Upper lobe of right lung (tissue), 1 donor: ENCODE data around the gene TBC1D1. TPM values are rescaled to one million over a fixed set of nuclear protein-coding genes. Genes with fewer than 3 reads are reported as not detected.

ENCODE experiments used
- ATAC-seq: fragments of 200-7000 bp; cut with Tn5 transposase; one replicate; pipeline ENCODE4 v1.9.1; 2020; ENCODE audit warnings: mild to moderate bottlenecking, moderate library complexity
- DNase-seq: peaks from one replicate; pipeline ENCODE4 v3.0.0-alpha.2; 2020
- H3K27ac ChIP-seq: fragments of 200-600 bp; one replicate; pipeline ENCODE4 v1.8.0; 2022
- H3K27me3 ChIP-seq: fragments of 200-600 bp; one replicate; pipeline ENCODE4 v1.8.0; 2022; ENCODE audit warnings: mild to moderate bottlenecking
- H3K36me3 ChIP-seq: fragments of 200-600 bp; one replicate; pipeline ENCODE4 v1.8.0; 2022
- H3K4me1 ChIP-seq: fragments of 200-600 bp; one replicate; pipeline ENCODE4 v1.8.0; 2022
- H3K4me3 ChIP-seq: fragments of 200-600 bp; one replicate; pipeline ENCODE4 v1.8.0; 2022; ENCODE audit warnings: mild to moderate bottlenecking
- H3K9me3 ChIP-seq: fragments of 200-600 bp; one replicate; pipeline ENCODE4 v1.8.0; 2022
- CTCF ChIP-seq: fragments of 200-600 bp; IDR thresholded peaks from one replicate; pipeline ENCODE4 v1.8.0; 2022; ENCODE audit warnings: antibody characterized with exemption
- intact Hi-C: fragments of 100-400 bp; cut with DNase I; formaldehyde crosslinking; loops from one replicate; pipeline ENCODE4 v1.11.0; 2022
- total RNA-seq: library from RNA; stranded (reverse); fragmentation: NEBNext Ultra II Directional; extraction: Animal tissue kit (Norgen Biotek cat#: 25700); gene quantifications from one replicate; pipeline ENCODE4 v1.2.1, GENCODE V29; 2021
- donor health status: DM: no; HTN: yes; CAD: no; lungs with severe emphysema.

TBC1D1 gene
- total RNA-seq, 1 donor from 2014 or later, result 61.9 TPM

GRCh38 chr4:38162240-38162784 is 271.4 kb downstream of the TBC1D1 start:
- no peak overlapping the region for H3K27ac ChIP-seq
- H3K36me3 ChIP-seq, result no peaks in the 10 kb centered on the region
- DNase-seq (no peak), ATAC-seq (peak; percentile 10)
- no peaks in the 10 kb centered on the region for H3K4me1 ChIP-seq
- H3K4me3 ChIP-seq, result no peak overlapping the region
- H3K27me3 ChIP-seq, result no peaks in the 10 kb centered on the region
- no peaks in the 10 kb centered on the region for H3K9me3 ChIP-seq
- no peak for TF ChIP-seq CTCF
- intact Hi-C loops, result loop anchor here (10.0 kb wide), 1 partner anchor 98 kb away; no protein-coding TSS in a partner anchor

GRCh38 chr4:38163216-38164006 is 272.5 kb downstream of the TBC1D1 start:
- H3K4me1 ChIP-seq, result no peaks in the 10 kb centered on the region
- no peak overlapping the region for H3K27ac ChIP-seq
- no peaks in the 10 kb centered on the region for H3K9me3 ChIP-seq
- no peak for ATAC-seq
- TF ChIP-seq CTCF, result no peak
- no peak overlapping the region for H3K4me3 ChIP-seq
- no peak for DNase-seq
- intact Hi-C loops, result loop anchor here (10.0 kb wide), 1 partner anchor 99 kb away; no protein-coding TSS in a partner anchor
- H3K27me3 ChIP-seq, result no peaks in the 10 kb centered on the region
- no peaks in the 10 kb centered on the region for H3K36me3 ChIP-seq

GRCh38 chr4:38164346-38164745 is 273.5 kb downstream of the TBC1D1 start:
- intact Hi-C loops, result loop anchor here (10.0 kb wide), 1 partner anchor 100 kb away; no protein-coding TSS in a partner anchor
- Histone ChIP-seq H3K4me3 (no peak overlapping the region), H3K27me3 (no peaks in the 10 kb centered on the region), H3K4me1 (no peaks in the 10 kb centered on the region), H3K27ac (no peak overlapping the region), H3K9me3 (no peaks in the 10 kb centered on the region), H3K36me3 (no peaks in the 10 kb centered on the region)
- no peak for TF ChIP-seq CTCF
- ATAC-seq (no peak), DNase-seq (no peak)

GRCh38 chr4:38166082-38166481 is 275.2 kb downstream of the TBC1D1 start:
- no peak overlapping the region for H3K27ac ChIP-seq
- H3K36me3 ChIP-seq, result no peaks in the 10 kb centered on the region
- no peak overlapping the region for H3K4me3 ChIP-seq
- intact Hi-C loops, result loop anchor here (10.0 kb wide), 1 partner anchor 101 kb away; no protein-coding TSS in a partner anchor
- ATAC-seq (peak; percentile 88), DNase-seq (no peak)
- H3K9me3 ChIP-seq, result no peaks in the 10 kb centered on the region
- TF ChIP-seq CTCF, result peak; percentile 9
- no peaks in the 10 kb centered on the region for H3K27me3 ChIP-seq
- no peaks in the 10 kb centered on the region for H3K4me1 ChIP-seq

- no peak overlapping the region for H3K27ac ChIP-seq
- H3K4me3 ChIP-seq, result no peak overlapping the region
- H3K36me3 ChIP-seq, result no peaks in the 10 kb centered on the region
- no peak for TF ChIP-seq CTCF
- ATAC-seq, result no peak
- no peaks in the 10 kb centered on the region for H3K27me3 ChIP-seq
- H3K9me3 ChIP-seq, result no peaks in the 10 kb centered on the region
- DNase-seq, result no peak
- intact Hi-C loops, result loop anchor here (10.0 kb wide), 1 partner anchor 102 kb away; no protein-coding TSS in a partner anchor
- H3K4me1 ChIP-seq, result no peaks in the 10 kb centered on the region
Observed at GRCh38 chr4:38166768-38167167, 275.9 kb downstream of the TBC1D1 start.
